ENCODE results near the gene HS1BP3. TPM values are rescaled to one million over a fixed set of nuclear protein-coding genes. Genes with fewer than 3 reads are reported as not detected.

Gene HS1BP3
- total RNA-seq, 4 donors from 2014 or later, result 30.4 to 44.6 (median 36.8) TPM

DNA sequence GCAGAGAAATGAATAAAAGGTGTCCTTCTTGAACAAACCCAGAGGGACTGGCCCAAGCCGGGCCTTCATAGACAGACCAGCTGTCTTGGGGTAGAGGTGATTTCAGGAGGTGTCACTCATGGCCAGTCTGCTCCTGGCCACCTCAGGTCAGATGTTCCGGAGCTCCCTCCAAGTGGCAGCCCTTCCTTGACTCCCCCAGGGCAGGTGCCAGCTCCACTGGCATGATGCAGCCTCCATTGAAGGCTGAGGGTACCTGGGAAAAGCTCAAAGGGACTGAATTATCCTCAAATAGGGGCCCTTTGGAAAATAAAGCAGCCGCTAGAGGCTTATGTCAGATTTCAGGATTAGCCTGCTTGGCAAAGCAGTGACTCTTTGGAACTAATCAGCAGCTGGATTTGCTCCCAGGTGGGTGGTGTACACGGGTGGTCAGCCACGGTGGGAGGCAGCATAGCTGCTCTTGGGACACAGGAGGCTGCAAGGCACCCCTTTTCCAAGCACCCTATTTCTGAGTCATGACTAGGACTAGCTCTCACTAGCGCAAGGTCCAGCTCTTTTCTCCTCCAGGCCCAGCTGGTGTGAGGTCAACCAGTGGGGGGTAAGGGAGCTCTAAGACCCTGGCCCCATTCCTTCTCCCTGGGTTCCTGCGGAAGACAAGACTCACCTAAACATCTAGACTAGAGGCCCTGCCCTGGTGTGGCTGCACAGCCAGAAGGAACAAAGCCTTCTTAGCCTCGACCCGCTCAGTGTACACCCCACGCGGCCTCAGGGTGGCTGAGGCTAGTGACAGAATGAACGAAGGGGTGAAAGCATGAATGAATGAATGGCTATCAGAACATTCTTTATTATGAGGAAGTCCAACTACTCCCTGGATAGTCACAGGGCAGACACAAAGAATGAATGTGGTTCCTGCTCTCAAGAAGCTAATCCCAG is 29.3 kb downstream of the HS1BP3 start:
- intact Hi-C loops (cut with DNase I; ENCODE audit: low total_unique reads), result no loop called here
- peak in 1 of 2 donors; percentile 63 for DNase-seq (ENCODE audit: low spot score in 2 of 2)
- no peak overlapping the region for H3K4me3 ChIP-seq (ENCODE audit: low read depth, poor library complexity, severe bottlenecking)
- TF ChIP-seq CTCF (IDR thresholded peaks at IDR 0.05) (no peak), POLR2A (IDR thresholded peaks at IDR 0.05) (no peak)
- 75 to 79% methylated on average over 12 of the region's 12 CpGs for WGBS, 2 donors

- WGBS, 2 donors, result 34 to 44% methylated on average over 4 of the region's 4 CpGs
- DNase-seq (ENCODE audit: low spot score in 2 of 2), result peak in 1 of 2 donors; percentile 80
- H3K4me3 ChIP-seq (ENCODE audit: low read depth, poor library complexity, severe bottlenecking), result no peak overlapping the region
- TF ChIP-seq POLR2A (IDR thresholded peaks at IDR 0.05), result no peak
- intact Hi-C loops (cut with DNase I; ENCODE audit: low total_unique reads), result no loop called here
These were observed 30.1 kb downstream of the HS1BP3 start for GRCh38 chr2:20620696-20621365.

DNA sequence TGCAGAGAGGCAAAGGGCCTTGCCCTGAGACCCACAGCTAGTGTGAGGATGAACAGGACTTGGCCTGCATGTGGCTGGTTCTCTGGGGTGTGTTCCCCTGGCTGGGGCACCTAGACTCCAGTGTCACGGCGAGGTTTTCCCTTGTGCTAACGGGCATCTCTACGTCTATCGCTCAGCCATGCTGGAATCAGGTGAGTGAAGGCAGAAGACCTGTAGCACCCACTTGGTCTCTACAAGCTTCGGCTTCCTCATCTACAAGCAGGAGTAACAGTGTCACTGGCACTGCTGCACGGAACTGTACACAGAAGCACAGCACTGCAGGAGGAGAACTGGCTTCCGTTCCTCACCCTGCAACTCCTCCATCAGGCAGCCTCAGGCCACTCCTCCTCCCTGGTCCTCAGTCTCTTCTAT is 30.6 kb downstream of the HS1BP3 start:
- no peak for TF ChIP-seq POLR2A (IDR thresholded peaks at IDR 0.05)
- TF ChIP-seq CTCF (IDR thresholded peaks at IDR 0.05), result no peak
- peak in 1 of 2 donors; percentile 70 for DNase-seq (ENCODE audit: low spot score in 2 of 2)
- WGBS, 2 donors, result 78 to 86% methylated on average over 8 of the region's 8 CpGs
- intact Hi-C loops (cut with DNase I; ENCODE audit: low total_unique reads), result no loop called here
- H3K4me3 ChIP-seq (ENCODE audit: low read depth, poor library complexity, severe bottlenecking), result no peak overlapping the region

GRCh38 chr2:20619624-20620024 is 31.3 kb downstream of the HS1BP3 start:
- WGBS, 2 donors, result 84 to 94% methylated on average over 13 of the region's 13 CpGs
- peak in 1 of 2 donors; percentile 84 for DNase-seq (ENCODE audit: low spot score in 2 of 2)
- no peak overlapping the region for H3K4me3 ChIP-seq (ENCODE audit: low read depth, poor library complexity, severe bottlenecking)
- TF ChIP-seq CTCF (IDR thresholded peaks at IDR 0.05), result no peak
- intact Hi-C loops (cut with DNase I; ENCODE audit: low total_unique reads), result no loop called here

GRCh38 chr2:20618886-20619521 is 31.9 kb downstream of the HS1BP3 start:
- peak in 1 of 2 donors; percentile 86 for DNase-seq (ENCODE audit: low spot score in 2 of 2)
- TF ChIP-seq CTCF (IDR thresholded peaks at IDR 0.05), result no peak
- intact Hi-C loops (cut with DNase I; ENCODE audit: low total_unique reads), result no loop called here
- no peak overlapping the region for H3K4me3 ChIP-seq (ENCODE audit: low read depth, poor library complexity, severe bottlenecking)
- WGBS, 2 donors, result 74 to 77% methylated on average over 6 to 14 of the region's 15 CpGs

GRCh38 chr2:20618468-20618885 is 32.4 kb downstream of the HS1BP3 start:
- no peak for TF ChIP-seq POLR2A (IDR thresholded peaks at IDR 0.05)
- TF ChIP-seq CTCF (IDR thresholded peaks at IDR 0.05), result no peak
- H3K4me3 ChIP-seq (ENCODE audit: low read depth, poor library complexity, severe bottlenecking), result no peak overlapping the region
- DNase-seq (ENCODE audit: low spot score in 2 of 2), result peak in 1 of 2 donors; percentile 91
- intact Hi-C loops (cut with DNase I; ENCODE audit: low total_unique reads), result no loop called here
- WGBS, 2 donors, result 54 to 64% methylated on average over 8 to 10 of the region's 10 CpGs

Data from lower leg skin (tissue), 4 donors.